HCT116 (cell line): ENCODE results near the gene DHRS12.

Experiments
- CTCF ChIP-seq, 3 experiments: fragments of 200-600 bp in 1 of 3; sonication (generic) in 1 of 3; IDR thresholded peaks in 2 of 3; conservative IDR thresholded peaks in 1 of 3; 2 replicates each; pipeline ENCODE4 v1.5.1; 2012 to 2017; ENCODE audit warnings: low read depth in 2 of 3, low read length in 2 of 3, antibody characterized with exemption in 1 of 3, borderline replicate concordance in 1 of 3, control low read depth in 1 of 3, mild to moderate bottlenecking in 1 of 3, mixed read lengths in 1 of 3, mixed run types in 1 of 3, moderate library complexity in 1 of 3; ENCODE audit not compliant: insufficient read depth in 1 of 3
- EZH2 ChIP-seq: fragments of 200-600 bp; sonication (generic); IDR thresholded peaks from 2 replicates; pipeline ENCODE4 v1.6.1; 2017; ENCODE audit warnings: antibody characterized with exemption, mixed run types
- EZH2phosphoT487 ChIP-seq: fragments of 200-600 bp; IDR thresholded peaks from 2 replicates; pipeline ENCODE4 v1.6.1; 2018; ENCODE audit warnings: antibody characterized with exemption, borderline replicate concordance
- JUND ChIP-seq: IDR thresholded peaks from 2 replicates; pipeline ENCODE4 v1.6.1; 2012
- MAX ChIP-seq: IDR thresholded peaks from 2 replicates; pipeline ENCODE4 v1.6.1; 2012
- POLR2A ChIP-seq: IDR thresholded peaks from 2 replicates; pipeline ENCODE4 v1.7.0; 2011; ENCODE audit warnings: borderline replicate concordance; ENCODE audit not compliant: insufficient read depth, insufficient read length; ENCODE audit errors: extremely low read depth
- POLR2AphosphoS5 ChIP-seq: IDR thresholded peaks from 2 replicates; pipeline ENCODE4 v1.6.1; 2011; ENCODE audit warnings: mild to moderate bottlenecking, low read depth, low read length, moderate library complexity
- RAD21 ChIP-seq: IDR thresholded peaks from 2 replicates; pipeline ENCODE4 v1.6.1; 2012; ENCODE audit warnings: low read depth, mild to moderate bottlenecking
- REST ChIP-seq: IDR thresholded peaks from 2 replicates; pipeline ENCODE4 v1.6.1; 2012; ENCODE audit warnings: low read depth
- SP1 ChIP-seq: IDR thresholded peaks from 2 replicates; pipeline ENCODE4 v1.6.1; 2012; ENCODE audit warnings: low read depth
- ZFX ChIP-seq: fragments of 450-650 bp; IDR thresholded peaks from 2 replicates; pipeline ENCODE4 v1.6.1; 2017

GRCh38 chr13:51827254-51827653, 23.3 kb upstream of the DHRS12 start:
- TF ChIP-seq MAX (no peak), POLR2A (no peak), CTCF (IDR thresholded peaks at IDR 0.05 in 2 of 3, conservative IDR thresholded peaks at IDR 0.05 in 1 of 3; ENCODE audit: borderline replicate concordance in 1 of 3, insufficient read depth in 1 of 3, low read depth in 2 of 3, low read length in 2 of 3) (no peak), EZH2 (no peak), REST (no peak), POLR2AphosphoS5 (no peak), EZH2phosphoT487 (no peak), RAD21 (no peak), SP1 (no peak), JUND (no peak), ZFX (no peak)
